ENCODE results near the gene BEX5. TPM values are rescaled to one million over a fixed set of nuclear protein-coding genes. Genes with fewer than 3 reads are reported as not detected.
"Not testable (repeated sequence)": the region's sequence is repeated elsewhere in the genome, so short reads cannot be mapped to it uniquely, and the experiment has no call there.

BEX5 gene
- not detected for total RNA-seq (2021; fragmentation: NEBNext Ultra II Directional; extraction: Animal tissue kit (Norgen Biotek cat#: 25700))
- long read RNA-seq: 0 reads

DNA sequence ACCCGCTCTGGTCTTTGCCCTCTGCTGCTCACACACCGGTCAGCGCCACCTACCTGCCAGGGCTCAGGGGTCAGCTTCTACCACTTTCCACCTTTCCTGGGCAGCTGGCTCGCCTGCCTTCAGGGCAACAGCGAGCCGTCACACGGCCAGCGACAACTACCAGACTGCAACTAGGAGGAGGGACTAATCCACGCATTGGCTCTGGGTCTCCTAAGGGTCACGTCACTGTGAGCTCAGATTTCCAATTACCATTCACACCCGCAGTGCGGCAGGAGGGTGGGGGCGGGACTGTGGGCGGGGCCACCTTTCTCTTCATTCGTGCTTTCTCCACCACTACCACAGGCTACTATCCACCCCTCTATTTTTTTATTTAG, at the start of gene BEX5:
TSS of gene BEX5 (minus strand) at position 172 of the 374 bp plus-strand sequence. CDS start 1,712 bp downstream, outside the sequence.
- no peaks in the 10 kb centered on the region for H3K9me3 Mint-ChIP-seq
- TF ChIP-seq, protein P1, sequence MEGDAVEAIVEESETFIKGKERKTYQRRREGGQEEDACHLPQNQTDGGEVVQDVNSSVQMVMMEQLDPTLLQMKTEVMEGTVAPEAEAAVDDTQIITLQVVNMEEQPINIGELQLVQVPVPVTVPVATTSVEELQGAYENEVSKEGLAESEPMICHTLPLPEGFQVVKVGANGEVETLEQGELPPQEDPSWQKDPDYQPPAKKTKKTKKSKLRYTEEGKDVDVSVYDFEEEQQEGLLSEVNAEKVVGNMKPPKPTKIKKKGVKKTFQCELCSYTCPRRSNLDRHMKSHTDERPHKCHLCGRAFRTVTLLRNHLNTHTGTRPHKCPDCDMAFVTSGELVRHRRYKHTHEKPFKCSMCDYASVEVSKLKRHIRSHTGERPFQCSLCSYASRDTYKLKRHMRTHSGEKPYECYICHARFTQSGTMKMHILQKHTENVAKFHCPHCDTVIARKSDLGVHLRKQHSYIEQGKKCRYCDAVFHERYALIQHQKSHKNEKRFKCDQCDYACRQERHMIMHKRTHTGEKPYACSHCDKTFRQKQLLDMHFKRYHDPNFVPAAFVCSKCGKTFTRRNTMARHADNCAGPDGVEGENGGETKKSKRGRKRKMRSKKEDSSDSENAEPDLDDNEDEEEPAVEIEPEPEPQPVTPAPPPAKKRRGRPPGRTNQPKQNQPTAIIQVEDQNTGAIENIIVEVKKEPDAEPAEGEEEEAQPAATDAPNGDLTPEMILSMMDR (IDR thresholded peaks at IDR 0.05): no peak
- no peaks in the 10 kb centered on the region; the same call in 1 of the 2 replicates for H3K4me1 Mint-ChIP-seq (ENCODE audit: low read depth)
- peak within 1 kb of the TSS; percentile 46; the same call in 1 of the 2 replicates for H3K4me3 Mint-ChIP-seq
- H3K27me3 Mint-ChIP-seq (ENCODE audit: insufficient read depth): peaks cover 7% of the 10 kb centered on the region
- DNase-seq: no peak
- H3K36me3 Mint-ChIP-seq (ENCODE audit: low read depth): no peaks in the 10 kb centered on the region
- no peak within 1 kb of the TSS for H3K27ac Mint-ChIP-seq

DNA sequence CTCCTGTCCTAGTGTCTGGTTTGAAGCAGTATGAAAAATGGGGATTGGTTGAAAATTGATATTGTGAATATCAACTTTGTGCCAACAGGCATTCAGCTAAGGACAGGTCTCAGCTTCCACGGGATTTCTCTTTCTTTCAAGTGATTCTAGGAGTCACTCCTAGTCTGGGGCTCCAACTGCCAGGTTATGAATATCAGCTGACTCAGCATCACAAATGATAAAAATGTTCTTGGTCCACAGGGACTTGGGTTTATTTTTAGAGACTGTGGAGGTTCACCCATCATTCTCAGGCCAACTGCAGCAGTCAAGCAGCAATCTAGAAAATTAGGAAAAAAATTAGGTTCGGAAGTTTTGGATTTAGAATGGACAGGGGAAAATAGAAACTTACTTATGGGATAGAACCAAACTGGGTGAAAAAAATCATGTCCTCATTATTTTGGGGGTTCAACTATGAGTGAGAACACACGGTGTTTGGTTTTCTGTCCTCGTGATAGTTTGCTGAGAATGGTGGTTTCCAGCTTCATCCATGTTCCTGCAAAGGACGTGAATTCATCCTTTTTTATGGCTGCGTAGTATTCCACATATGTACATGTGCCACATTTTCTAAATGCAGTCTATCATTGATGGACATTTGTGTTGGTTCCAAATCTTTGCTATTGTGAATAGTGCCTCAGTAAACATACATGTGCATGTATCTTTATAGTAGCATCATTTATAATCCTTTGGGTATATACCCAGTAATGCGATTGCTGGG, 30.4 kb upstream of the BEX5 start:
- Mint-ChIP-seq H3K9me3 (no peaks in the 10 kb centered on the region; the same call in 1 of the 2 replicates), H3K36me3 (ENCODE audit: low read depth) (no peaks in the 10 kb centered on the region; the same call in 1 of the 2 replicates), H3K4me3 (no peak overlapping the region), H3K27ac (no peak overlapping the region), H3K27me3 (ENCODE audit: insufficient read depth) (no peaks in the 10 kb centered on the region; the same call in 1 of the 2 replicates), H3K4me1 (ENCODE audit: low read depth) (no peaks in the 10 kb centered on the region)
- TF ChIP-seq, protein P1 (IDR thresholded peaks at IDR 0.05): no peak
- no peak for DNase-seq

DNA sequence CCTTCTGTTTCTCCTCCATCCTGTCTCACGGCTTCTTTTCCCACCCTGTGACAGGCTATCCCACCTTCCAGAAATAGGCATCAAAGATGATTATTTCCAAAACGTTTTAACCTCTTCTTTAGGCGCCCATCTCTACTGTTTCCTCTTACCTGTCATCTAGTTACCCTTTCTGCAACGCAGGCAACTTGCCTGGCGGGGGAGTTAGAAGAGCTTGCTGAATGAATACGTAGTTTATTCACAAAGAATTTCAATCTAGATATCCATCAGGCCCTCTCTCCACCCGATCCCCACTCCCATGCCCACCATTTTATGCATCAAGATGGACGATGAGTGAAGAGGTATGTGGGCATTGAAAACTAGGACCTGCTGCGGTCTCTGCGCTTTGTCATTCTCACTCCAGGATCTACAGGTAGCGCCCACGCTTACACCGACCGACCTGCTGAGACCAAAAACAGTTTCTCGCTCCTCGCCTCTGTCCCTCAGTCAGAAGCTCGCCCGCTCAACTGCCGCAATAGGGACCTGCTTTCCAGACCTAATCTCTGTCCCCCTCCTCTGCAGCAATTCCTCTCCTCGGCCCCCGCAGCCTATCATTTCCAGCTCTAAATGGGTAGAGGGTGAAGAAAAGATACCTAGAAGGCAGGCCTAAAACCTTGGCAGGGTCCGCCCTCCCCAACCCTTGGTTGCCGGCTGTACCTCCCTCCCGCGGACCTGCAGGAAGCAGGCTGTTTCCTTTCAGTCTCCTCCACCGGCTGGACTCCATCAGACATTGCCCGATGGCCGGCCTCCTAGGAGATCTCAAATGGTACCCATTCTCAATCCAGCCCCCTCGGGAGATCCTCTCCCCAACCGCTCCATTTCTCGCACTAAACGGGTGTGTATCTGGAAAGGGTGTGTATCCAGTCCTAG, 624 bp downstream of the BEX5 start:
- H3K9me3 Mint-ChIP-seq: no peaks in the 10 kb centered on the region
- TF ChIP-seq, protein P1 (IDR thresholded peaks at IDR 0.05): no peak
- peak overlapping the region; percentile 46; the same call in 1 of the 2 replicates for H3K4me3 Mint-ChIP-seq
- H3K27ac Mint-ChIP-seq: no peak overlapping the region
- DNase-seq: no peak
- H3K4me1 Mint-ChIP-seq (ENCODE audit: low read depth): no peaks in the 10 kb centered on the region; the same call in 1 of the 2 replicates
- no peaks in the 10 kb centered on the region for H3K36me3 Mint-ChIP-seq (ENCODE audit: low read depth)
- peaks cover 7% of the 10 kb centered on the region for H3K27me3 Mint-ChIP-seq (ENCODE audit: insufficient read depth)

DNA sequence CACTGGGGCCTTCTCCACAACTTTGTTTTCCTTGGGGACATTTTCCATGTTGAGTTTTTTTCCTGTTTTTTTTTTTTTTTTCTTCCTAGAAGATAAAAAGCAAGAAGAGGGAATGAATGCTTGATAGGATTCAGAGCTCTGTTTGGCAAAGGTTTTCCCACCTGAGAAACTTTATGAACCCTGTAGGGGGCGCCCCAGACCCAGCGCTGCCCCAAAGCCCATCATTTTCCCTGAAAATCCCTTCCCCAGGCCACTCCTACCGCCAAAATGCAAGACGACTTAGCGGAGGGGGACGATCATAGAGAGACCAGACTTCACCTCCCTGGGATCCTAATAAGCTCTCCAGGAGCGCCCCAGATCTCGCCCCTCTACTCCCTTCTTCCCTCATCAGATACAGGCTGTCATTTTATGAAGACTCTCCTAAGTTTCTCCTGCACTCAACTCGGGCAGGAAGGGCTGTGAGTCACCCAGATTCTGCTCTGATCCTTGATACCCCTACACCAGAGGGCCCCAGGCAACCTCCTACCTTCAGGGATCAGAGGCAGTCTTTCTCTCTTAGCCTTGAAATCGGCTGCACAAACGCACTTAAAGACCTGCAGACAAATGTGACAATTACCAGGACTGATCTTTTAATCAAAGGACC, 1.4 kb downstream of the BEX5 start:
- H3K27ac Mint-ChIP-seq: no peak overlapping the region
- TF ChIP-seq, protein P1 (IDR thresholded peaks at IDR 0.05): peak; percentile 15; the same call in 1 of the 2 replicates
- no peaks in the 10 kb centered on the region for H3K9me3 Mint-ChIP-seq
- H3K36me3 Mint-ChIP-seq (ENCODE audit: low read depth): no peaks in the 10 kb centered on the region
- no peak for DNase-seq
- H3K4me3 Mint-ChIP-seq: no peak overlapping the region
- peaks cover 7% of the 10 kb centered on the region for H3K27me3 Mint-ChIP-seq (ENCODE audit: insufficient read depth)
- H3K4me1 Mint-ChIP-seq (ENCODE audit: low read depth): no peaks in the 10 kb centered on the region; the same call in 1 of the 2 replicates

DNA sequence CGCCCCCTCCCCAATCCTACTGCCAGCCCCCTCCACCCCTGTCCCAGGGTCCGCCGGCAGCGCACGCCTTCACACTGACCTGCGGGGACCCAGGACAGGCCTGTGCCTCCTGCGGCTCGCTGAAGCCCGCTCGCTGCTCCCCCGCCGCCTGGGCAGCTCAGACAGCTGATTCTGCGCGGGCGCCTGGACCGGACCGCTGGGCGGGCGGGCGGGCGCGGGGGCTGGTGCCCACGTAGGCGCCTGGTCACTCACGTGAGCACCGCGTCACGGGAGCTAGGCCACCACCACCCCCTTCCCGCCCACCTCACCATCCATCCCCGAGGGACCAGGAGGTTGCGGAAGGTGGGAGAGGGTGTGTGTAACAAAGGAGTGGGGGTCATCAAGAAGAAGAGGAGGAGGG, 13.5 kb downstream of the BEX5 start, which contains the start of gene TCEAL6:
TSS of gene TCEAL6 (minus strand) at position 208 of the 400 bp plus-strand sequence.
- H3K4me3 Mint-ChIP-seq; H3K4me1 Mint-ChIP-seq (ENCODE audit: low read depth); H3K36me3 Mint-ChIP-seq (ENCODE audit: low read depth); H3K27me3 Mint-ChIP-seq (ENCODE audit: insufficient read depth); H3K27ac Mint-ChIP-seq; H3K9me3 Mint-ChIP-seq; DNase-seq: not testable (repeated sequence)

DNA sequence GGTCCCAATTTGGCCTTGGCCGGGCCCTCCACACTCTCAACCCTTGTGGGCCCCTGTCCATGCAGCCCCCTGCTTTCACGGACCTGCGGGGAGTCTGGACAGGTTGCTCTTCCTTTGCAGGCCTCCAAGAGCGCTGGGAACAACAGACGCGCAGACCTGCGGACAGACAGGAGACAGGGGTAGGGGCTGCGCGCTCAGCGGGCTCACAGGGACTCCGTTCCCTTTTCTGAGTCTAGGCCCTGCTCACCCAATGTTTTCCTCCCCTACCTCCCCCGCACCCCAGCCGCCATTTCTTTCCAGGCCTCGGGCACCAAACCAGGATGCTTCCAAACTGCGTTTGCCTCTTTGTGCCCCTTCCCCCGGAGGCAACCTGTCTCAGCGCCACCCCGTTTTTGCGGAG, 14.1 kb downstream of the BEX5 start:
- not testable (repeated sequence) for H3K36me3 Mint-ChIP-seq (ENCODE audit: low read depth); DNase-seq; H3K9me3 Mint-ChIP-seq; H3K27me3 Mint-ChIP-seq (ENCODE audit: insufficient read depth); H3K4me3 Mint-ChIP-seq; H3K27ac Mint-ChIP-seq; H3K4me1 Mint-ChIP-seq (ENCODE audit: low read depth)

DNA sequence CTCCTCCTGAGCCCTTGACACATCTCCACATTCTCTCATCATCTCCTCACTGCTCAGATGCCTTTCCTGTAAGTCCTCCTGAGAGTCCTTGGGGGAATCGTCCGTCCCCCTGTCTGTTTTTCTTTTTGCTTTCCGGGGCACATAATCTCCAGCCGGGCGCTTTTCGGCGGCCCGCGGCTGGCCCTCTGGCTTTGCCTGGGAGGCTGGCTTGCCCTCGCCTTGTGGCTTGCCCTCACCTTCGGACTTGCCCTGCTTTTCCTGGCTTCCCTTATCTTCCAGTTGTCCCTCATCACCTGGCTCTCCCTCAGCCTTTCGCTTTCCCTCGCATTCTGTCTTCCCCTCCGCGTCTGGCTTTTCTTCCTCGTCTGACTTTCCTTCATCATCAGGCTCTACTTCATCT, 14.9 kb downstream of the BEX5 start:
- not testable (repeated sequence) for H3K27me3 Mint-ChIP-seq (ENCODE audit: insufficient read depth); H3K9me3 Mint-ChIP-seq; DNase-seq; H3K36me3 Mint-ChIP-seq (ENCODE audit: low read depth); H3K4me1 Mint-ChIP-seq (ENCODE audit: low read depth); H3K4me3 Mint-ChIP-seq; H3K27ac Mint-ChIP-seq

Measured in HFFc6 (cell line).